IPS-18c (cell line): ENCODE measurements around the gene MALSU1.

ENCODE experiments used
- H3K4me3 ChIP-seq: 2 replicates; pipeline ENCODE4 v1.7.0; 2013; ENCODE audit warnings: low read depth, mild to moderate bottlenecking, low read length, moderate library complexity; ENCODE audit not compliant: insufficient read depth
- H3K9me3 ChIP-seq: one replicate; pipeline ENCODE4 v1.6.1; 2013; ENCODE audit warnings: mild to moderate bottlenecking, low read length, moderate library complexity; ENCODE audit not compliant: control insufficient read depth, insufficient read depth

Gene MALSU1

GRCh38 chr7:23346316-23346715, 47.2 kb downstream of the MALSU1 start:
- Histone ChIP-seq H3K9me3 (no peaks in the 10 kb centered on the region), H3K4me3 (no peak overlapping the region)

GRCh38 chr7:23347033-23347681, 48.0 kb downstream of the MALSU1 start:
- Histone ChIP-seq H3K4me3 (no peak overlapping the region; the same call in 1 of the 2 replicates), H3K9me3 (no peaks in the 10 kb centered on the region)

- Histone ChIP-seq H3K9me3 (no peaks in the 10 kb centered on the region), H3K4me3 (no peak overlapping the region)
These were observed 48.6 kb downstream of the MALSU1 start for GRCh38 chr7:23347682-23348180.

GRCh38 chr7:23349484-23350157, 50.5 kb downstream of the MALSU1 start:
- no peaks in the 10 kb centered on the region for H3K9me3 ChIP-seq
- no peak overlapping the region for H3K4me3 ChIP-seq

GRCh38 chr7:23350466-23350865, 51.3 kb downstream of the MALSU1 start:
- H3K9me3 ChIP-seq = no peaks in the 10 kb centered on the region
- H3K4me3 ChIP-seq = no peak overlapping the region

GRCh38 chr7:23353172-23353571, 54.0 kb downstream of the MALSU1 start:
- H3K4me3 ChIP-seq = no peak overlapping the region

GRCh38 chr7:23356168-23356567, 57.0 kb downstream of the MALSU1 start:
- Histone ChIP-seq H3K9me3 (no peaks in the 10 kb centered on the region), H3K4me3 (no peak overlapping the region)

More at GRCh38 chr7:23353172-23353571, 54.0 kb downstream of the MALSU1 start:
- H3K9me3 ChIP-seq = no peaks in the 10 kb centered on the region

- Histone ChIP-seq H3K4me3 (no peak overlapping the region), H3K9me3 (no peaks in the 10 kb centered on the region)
These were observed 57.6 kb downstream of the MALSU1 start for GRCh38 chr7:23356726-23357125.

GRCh38 chr7:23357190-23358093, 58.3 kb downstream of the MALSU1 start:
- no peak overlapping the region for H3K4me3 ChIP-seq
- no peaks in the 10 kb centered on the region for H3K9me3 ChIP-seq

- no peak overlapping the region for H3K4me3 ChIP-seq
- H3K9me3 ChIP-seq = no peaks in the 10 kb centered on the region
These were observed 59.1 kb downstream of the MALSU1 start for GRCh38 chr7:23358152-23358674.
